ENCODE measurements around the gene MED14.

MED14 gene

GRCh38 chrX:40729598-40730584, 5.5 kb downstream of the MED14 start:
- no peak for DNase-seq

DNA sequence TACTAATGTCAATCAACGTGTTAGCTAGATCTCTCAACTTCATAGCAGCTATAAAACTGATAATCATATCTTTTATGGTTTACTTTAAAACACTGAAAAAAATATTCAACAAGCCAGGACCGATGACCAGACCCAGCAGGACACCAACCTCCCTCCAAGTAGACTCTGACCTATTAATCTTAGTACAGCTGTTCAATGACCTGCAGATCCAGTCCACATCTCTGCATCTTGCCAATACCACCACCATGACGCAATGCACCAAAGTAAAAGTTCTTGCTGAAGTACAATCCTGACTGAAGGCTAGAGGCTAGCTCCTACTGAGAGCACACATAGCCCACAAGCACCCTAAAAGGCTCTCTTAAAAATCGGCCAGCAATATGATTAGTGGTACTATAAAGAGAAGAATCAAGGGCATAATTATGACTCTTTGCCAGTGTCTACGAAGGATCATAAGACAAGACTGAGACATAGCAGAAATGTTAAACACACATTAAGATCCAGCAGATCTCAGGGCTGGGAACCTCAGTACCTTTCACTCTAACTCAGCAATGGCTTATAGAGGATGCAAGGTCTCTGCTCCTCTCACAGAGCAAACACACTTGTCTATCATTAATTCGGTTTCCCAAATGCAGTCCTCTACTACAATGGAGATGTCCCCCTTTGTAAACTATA, 7.6 kb downstream of the MED14 start:
- DNase-seq: no peak

GRCh38 chrX:40727093-40727492, 8.2 kb downstream of the MED14 start:
- DNase-seq: no peak

GRCh38 chrX:40722930-40723329, 12.4 kb downstream of the MED14 start:
- DNase-seq: no peak

- DNase-seq: no peak
Observed at GRCh38 chrX:40721489-40722106, 13.7 kb downstream of the MED14 start.

DNA sequence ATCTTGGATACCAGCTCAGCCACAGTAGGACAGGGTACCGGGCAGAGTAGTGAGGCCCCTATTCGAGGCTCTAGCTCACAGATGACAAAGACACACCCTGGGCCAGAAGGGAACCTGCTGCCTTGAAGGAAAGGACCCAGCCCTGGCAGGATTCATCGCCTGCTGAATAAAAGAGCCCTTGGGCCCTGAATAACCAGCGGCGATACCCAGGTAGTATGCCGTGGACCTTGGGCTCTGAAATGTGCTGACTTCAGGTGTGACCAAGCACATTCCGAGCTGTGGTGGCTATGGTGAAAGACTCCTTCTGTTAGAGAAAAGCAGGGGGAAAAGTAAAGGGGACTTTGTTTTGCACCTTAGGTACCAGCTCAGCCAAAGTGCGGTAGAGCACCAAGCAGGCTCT, 14.6 kb downstream of the MED14 start:
- no peak for DNase-seq

GRCh38 chrX:40720339-40720738, 15.0 kb downstream of the MED14 start:
- no peak for DNase-seq

DNA sequence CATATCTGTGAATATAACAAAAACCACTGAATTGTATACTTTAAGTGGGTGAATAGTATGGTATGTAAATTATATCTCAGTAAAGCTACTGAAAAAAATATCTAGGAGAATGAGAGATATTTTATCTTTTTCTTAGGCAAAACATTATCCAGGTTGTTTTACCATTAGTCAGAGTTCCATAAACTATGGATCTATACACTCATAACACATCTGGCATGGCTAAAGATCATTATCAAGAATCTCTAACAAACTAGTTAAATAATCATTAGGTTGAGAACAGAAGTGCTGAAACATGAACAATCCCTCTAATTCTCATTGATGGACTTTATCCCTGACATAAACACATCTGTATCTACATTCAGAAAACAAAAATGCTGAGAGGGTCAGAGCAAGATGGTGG, 15.6 kb downstream of the MED14 start:
- DNase-seq: no peak

DNA sequence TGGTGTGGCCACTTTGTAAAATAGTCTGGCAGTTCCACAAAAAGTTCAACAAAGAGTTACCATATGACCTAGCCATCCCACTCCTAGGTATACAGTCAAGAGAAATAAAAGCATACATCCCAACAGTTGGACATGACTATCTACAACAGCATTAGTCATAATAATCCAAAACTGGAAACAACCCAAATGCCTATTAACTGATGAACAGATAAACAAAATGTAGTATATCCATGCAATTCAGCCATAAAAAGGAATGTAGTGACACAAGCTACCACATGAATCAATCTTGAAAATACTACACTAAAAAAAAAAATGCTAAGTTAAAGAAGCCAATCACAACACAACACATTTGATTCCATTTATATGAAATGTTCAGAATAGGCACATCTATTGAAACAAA, 16.1 kb downstream of the MED14 start:
- DNase-seq: no peak

DNA sequence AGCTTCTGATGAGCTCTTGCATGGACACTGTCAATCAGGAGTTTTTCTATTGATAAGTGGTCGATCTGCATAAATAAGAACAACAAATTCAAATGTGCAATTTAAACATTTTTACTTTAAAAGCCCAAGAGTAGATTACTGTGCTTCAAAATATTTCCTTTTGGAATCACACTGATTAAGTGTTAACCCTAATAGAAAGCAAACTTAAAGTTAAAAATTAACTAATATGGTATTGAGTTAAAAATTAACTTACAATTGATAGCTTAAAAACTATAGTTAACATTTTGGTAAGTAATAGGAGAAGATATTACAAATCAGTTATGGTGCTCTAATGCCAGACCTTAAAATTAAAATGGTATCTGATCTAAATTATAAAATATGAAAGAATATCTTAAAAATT, 25.9 kb downstream of the MED14 start:
- no peak for DNase-seq

- no peak for DNase-seq
Observed at GRCh38 chrX:40705658-40706312, 29.6 kb downstream of the MED14 start.

GRCh38 chrX:40700640-40701342, 34.6 kb downstream of the MED14 start:
- DNase-seq: no peak

GRCh38 chrX:40698851-40699250, 36.5 kb downstream of the MED14 start:
- DNase-seq: no peak

- DNase-seq: no peak
Observed at GRCh38 chrX:40694802-40695201, 40.5 kb downstream of the MED14 start.

DNA sequence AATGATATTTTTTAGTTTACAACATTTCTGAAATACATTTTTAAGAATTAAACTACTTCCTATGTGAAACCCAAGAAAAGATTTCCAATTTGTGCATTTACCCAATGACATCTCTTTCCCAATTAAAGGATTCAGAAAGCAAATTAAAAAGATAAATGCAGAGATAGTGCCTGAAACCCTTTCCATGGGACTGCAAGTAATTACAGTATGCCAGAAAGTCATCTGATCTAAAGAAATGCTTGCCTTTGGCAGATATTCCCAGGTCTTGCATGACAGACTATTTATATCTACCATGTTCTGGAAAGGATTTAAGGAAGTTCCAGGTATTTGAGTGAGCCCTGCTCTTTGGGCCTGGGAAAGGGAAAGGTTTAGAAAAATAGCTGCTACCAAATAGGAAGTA, 46.4 kb downstream of the MED14 start:
- no peak for DNase-seq

- DNase-seq: no peak
Observed at GRCh38 chrX:40687169-40687568, 48.2 kb downstream of the MED14 start.

GRCh38 chrX:40685362-40685918, 49.9 kb downstream of the MED14 start:
- DNase-seq: no peak

- no peak for DNase-seq
Observed at GRCh38 chrX:40684092-40684491, 51.2 kb downstream of the MED14 start.

DNA sequence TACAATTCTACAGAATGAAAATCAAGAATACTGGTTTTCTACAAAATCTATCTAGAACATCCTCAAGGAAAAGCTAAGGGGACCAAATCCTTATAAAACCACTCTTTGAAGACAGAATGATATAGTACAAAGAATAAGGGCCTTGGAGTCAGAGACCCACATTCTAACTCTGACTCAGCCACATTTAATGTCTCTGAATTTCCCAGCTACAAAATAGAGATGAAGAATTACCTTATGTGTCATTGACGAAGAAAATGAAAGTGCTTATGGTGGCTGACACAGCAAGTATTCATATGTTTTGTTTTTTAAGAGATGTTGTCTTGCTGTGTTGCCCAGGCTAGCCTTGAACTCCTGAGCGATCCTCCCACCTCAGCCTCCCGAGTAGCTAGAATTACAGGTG, 52.1 kb downstream of the MED14 start:
- DNase-seq: no peak

GRCh38 chrX:40671126-40671525, 64.2 kb downstream of the MED14 start:
- no peak for DNase-seq

DNA sequence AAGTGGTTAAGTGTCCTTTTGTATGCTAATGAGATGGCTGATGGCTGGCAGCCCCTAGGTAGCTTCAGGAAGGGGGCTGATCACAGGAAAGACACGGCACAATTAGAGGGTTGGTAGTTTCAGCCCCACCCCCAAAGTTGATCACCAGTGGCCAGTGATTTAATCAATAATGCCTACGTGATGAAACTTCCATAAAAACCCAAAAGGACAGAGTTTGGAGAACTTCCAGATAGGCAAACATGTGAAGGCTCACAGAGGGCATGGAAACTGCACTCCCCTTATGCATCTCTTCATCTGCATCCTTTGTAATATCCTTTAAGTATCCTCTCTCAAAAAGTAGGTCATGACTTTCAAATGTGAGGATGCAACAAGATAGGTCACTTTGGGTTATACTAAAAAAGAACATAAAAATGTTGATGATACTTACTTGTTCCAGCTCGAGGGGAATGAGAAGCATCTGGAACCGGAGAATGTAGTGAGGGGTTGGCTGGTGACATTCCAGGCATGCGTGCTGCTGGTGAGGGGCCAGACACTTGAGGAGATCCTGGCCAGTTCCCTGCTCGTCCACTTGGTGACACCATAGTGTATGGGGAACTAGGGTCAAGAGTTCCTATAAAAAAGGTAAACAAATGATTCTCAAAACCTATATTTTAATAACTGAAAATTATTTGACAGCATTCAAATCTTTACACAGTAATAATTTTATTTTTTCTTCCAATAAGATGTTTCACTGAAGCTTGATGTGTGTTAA, 71.3 kb downstream of the MED14 start:
- no peak for DNase-seq
